HG03432 (cell line): ENCODE data around the gene CDC14B.

Experiments
- ATAC-seq: cut with Tn5 transposase; IDR thresholded peaks from one replicate; pipeline ENCODE4 v1.9.1; 2021; ENCODE audit warnings: mild to moderate bottlenecking, moderate library complexity; ENCODE audit not compliant: unreplicated experiment

CDC14B gene

GRCh38 chr9:96450613-96451528, 168.8 kb downstream of the CDC14B start:
- peak; percentile 6 for ATAC-seq
